ENCODE data around the gene GPR26.

The GPR26 gene

DNA sequence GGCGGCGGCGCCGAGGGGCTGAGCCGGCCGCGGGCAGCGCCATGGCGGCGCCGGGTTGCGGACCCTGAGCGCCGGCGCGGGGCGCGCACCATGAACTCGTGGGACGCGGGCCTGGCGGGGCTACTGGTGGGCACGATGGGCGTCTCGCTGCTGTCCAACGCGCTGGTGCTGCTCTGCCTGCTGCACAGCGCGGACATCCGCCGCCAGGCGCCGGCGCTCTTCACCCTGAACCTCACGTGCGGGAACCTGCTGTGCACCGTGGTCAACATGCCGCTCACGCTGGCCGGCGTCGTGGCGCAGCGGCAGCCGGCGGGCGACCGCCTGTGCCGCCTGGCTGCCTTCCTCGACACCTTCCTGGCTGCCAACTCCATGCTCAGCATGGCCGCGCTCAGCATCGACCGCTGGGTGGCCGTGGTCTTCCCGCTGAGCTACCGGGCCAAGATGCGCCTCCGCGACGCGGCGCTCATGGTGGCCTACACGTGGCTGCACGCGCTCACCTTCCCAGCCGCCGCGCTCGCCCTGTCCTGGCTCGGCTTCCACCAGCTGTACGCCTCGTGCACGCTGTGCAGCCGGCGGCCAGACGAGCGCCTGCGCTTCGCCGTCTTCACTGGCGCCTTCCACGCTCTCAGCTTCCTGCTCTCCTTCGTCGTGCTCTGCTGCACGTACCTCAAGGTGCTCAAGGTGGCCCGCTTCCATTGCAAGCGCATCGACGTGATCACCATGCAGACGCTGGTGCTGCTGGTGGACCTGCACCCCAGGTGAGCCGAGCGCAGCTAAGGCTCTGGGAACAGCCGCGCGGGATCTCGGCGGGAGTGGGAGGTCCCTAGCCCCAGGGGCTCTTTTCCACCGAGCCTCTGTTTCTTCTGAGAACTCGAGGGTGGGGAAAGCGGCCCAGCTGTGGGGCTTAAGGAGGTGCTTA lies at the start of gene GPR26:
GPR26 (plus strand) TSS at position 38 of the 919 bp plus-strand sequence; CDS start at position 91, 53 bp downstream.
- peak; percentile 68 for DNase-seq

DNA sequence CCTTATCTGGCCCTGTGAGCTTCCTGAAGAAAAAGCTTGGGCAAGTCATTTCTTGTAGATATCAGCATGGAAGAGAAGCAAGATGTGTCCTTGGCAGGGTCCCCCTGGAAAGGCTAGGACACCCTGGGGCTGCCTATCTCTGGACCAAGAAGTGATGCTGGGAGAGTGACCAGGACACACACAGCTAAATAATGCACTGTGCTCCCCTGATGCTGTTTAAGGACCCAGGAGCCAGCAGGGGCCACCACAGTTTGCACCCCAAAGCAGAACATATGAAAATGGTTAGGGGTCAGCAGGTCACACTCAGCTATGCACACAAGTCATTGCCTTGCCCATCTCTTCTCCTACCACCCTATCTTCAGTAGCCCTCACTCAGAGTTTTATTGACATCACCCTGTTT lies 47.9 kb upstream of the GPR26 start:
- DNase-seq, result no peak

GRCh38 chr10:123619067-123619855 lies 46.9 kb upstream of the GPR26 start:
- no peak for DNase-seq

DNA sequence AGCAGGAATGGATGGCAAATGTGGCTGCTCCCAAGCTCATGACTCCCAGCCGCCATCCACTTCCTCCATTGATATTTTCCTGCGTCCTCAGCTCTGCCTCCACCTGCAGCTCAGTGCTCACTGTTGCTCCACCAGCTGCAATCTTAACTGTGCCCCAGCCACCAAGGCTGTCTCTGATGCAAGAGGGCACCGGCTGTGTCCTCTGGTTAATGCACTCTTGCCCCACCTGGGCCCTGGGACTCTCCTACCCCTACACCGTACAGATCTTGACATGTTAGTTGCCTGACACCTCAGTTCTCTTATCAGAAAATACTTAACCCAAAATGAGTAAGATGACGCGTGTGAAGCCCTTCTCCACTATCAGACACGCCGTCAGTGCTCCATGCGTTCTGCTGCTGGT lies 45.5 kb upstream of the GPR26 start:
- DNase-seq, result no peak

- DNase-seq, result no peak
These were observed 44.7 kb upstream of the GPR26 start for GRCh38 chr10:123621492-123621891.

DNA sequence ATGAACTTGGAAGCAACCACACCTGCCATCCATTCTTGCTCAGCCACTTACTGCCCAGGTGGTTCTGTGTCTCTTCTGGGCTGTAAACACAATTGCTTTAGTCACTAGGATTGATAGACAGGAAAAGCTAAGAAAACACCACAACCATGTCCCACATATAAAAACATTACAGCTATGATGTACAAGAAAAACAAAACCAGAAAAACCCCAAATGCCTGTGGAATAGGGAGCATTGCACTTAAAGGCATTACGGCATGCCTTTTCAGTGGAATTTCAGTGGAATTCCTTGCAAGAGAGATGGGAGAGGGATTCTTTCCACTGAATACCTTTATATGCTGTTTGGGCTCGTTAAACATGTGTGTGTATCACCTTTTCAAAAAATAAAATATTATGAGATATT lies 44.2 kb upstream of the GPR26 start:
- DNase-seq, result no peak

DNA sequence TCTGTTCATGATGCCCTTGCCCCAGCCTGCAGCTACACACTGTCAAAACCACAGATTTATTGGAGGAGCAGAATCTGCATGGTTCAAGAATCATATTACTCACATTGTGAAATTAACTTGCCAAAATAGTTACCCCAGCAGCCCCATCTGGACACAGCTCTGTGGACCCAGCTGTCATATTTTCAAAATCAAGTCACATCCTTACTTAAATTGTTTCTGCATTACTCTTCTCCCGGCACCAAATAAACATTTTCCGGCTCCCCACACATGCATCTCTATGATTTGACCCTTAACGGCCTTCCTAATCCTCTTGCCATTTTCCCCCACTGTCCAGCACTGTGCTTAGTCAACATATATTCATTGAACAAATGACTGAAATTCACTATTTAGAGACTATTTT lies 43.8 kb upstream of the GPR26 start:
- DNase-seq, result no peak

DNA sequence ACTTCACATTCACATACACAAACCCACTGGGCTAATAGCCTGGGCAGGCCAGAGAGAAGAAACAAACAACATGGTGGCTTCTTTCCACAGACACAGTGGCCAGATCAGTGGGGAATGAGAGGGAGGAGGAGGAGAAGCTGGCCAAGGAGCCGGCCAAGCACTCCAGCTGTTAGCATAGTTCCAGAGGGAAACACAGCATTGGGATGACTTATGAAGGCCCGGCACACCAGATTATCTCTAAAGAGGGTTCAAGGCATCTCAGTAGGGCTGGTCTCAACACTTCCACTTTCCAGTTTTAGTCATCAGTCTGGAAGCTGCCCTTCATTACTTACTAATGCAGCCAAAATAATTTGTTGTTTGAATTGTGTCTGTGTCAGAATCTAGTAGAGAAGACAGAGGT lies 42.1 kb upstream of the GPR26 start:
- DNase-seq, result no peak

DNA sequence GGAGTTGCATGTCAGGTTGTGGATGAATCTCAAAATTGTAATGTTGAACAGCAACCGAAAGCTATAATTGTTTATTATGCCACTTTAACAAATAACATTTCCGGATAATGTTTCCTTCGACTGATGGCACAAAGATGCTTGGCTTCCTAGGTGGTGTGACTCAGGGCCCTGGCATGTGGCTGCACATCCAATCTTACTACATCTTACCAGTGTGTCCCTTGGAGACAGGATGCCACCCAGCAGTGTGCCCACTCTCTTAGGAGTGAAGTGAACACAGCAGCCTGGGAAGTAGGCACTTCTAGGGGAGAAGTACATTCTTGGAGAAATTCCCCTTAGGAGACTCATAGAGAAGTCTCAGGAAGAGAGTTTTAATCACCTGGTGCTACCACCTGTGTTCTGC lies 33.0 kb upstream of the GPR26 start:
- no peak for DNase-seq

GRCh38 chr10:123633636-123634035 lies 32.5 kb upstream of the GPR26 start:
- DNase-seq, result no peak

GRCh38 chr10:123634221-123634620 lies 31.9 kb upstream of the GPR26 start:
- no peak for DNase-seq

DNA sequence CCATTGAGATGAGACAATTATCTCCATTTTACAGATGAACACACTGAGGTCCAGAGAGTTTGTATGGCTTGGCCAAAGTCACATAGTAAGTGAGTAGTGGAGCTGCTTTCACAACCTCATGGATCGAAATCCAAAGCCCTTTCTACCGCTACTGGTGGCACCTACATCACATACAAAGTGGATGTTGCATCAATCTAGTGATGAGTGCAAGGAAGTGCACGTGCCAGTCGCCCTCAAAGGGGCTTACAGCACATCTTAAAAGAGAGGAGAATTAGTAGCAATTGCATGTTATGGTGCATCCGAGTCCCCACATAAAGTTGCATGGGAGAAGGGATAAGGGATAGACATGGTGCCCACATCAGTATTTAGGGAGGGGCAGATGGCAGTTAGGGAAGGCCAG lies 31.0 kb upstream of the GPR26 start:
- DNase-seq, result no peak

- no peak for DNase-seq
These were observed 30.4 kb upstream of the GPR26 start for GRCh38 chr10:123635745-123636144.

DNA sequence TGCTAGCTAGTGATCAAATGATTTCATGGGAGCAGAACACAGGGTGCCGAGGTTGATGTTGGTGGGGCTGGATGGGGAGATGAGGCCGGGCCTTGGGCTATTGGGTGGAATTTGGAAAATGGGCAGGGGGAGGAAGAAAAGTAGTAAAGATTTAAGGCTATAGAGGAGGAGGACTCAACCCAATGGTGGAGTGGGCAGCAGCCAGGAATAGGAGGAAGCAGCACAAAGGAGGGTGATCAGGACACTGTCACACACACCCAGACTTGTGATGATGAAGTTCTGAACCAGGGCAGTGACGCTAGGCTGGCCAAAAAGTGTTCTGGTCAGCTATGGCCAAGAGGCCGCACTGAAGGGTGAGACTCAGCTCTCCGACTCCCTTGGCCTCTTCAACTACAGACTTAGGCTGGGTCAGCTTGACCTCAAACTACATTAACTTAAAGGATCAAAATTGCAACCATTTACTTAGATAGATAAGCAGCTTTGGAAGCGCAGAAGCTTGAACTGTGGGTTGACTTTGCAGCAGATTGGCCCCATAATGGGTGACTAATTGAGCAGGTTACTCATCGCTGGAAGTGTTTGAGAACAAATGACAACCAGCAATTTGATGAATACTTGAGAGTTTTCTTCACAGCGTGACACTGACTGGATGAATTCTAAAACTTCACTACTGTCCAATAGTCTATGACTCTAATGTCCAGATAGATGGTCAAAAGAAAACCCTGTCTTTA lies 29.4 kb upstream of the GPR26 start:
- DNase-seq, result no peak

GRCh38 chr10:123637326-123637880 lies 28.8 kb upstream of the GPR26 start:
- DNase-seq, result no peak

DNA sequence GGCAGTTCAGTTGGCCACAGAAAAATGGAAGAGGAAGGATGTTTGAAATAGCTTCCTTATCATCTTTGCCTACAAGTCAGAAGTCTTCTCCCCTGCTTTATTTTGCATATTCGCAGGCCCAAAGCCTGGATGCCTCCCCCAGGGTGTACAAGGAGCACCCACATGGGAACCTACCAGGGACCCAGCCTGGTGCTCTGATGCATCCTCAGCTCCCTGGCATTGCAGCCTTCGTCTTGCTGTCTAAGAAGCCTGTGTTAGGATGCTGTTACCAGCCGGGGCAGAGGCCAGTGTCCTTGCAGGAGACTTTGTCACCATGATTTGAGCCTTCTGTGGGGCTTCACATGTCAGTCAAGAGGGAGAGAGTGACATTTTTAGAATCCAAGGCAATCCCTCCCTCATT lies 27.0 kb upstream of the GPR26 start:
- DNase-seq, result no peak

DNA sequence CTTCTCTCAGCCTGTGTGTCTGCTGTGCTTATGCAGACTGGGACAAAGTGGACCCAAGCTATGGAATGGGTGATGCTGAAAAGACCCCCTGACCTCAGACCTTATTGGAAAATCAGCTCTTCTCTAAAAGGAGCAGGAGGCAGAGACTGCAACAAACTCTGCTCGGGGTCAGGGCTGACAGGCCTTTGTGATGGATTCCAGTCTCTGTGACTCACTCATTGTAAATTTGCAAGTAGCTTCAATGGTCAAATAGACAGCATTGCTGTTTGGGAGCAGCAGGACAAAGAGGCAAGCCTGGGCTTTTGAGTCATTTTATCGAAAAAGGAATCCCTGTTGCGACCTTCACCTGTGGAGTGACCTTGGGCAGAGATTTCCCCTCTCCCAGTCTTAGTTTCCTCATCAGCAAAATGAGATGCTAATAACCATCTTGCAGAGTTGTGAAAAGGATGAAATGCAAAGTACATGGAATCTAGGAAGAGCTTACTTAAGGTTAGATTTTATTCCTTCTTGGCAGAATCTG lies 26.1 kb upstream of the GPR26 start:
- no peak for DNase-seq

DNA sequence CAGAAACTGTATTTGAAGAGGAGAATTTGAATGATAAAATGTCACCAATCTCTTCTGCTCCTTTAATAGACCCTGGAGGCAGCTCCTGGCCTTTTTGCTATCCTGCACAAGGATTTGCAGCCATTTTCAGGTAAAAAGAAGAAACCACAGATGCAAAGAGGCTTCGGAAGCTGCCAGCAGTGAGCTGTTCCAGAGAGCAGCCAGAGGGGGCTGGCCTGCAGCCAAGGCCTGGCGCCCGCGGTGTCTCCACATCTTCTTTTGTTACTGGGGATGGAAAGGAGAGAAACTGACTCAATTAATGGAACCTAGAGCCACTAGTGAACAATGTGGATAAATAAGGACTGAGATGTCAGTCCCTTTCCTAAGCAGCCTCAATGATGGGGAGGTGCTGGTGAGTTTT lies 23.9 kb upstream of the GPR26 start:
- DNase-seq, result no peak

GRCh38 chr10:123642697-123643096 lies 23.5 kb upstream of the GPR26 start:
- DNase-seq, result no peak

- DNase-seq, result no peak
These were observed 22.8 kb upstream of the GPR26 start for GRCh38 chr10:123643315-123643714.

GRCh38 chr10:123645016-123645415 lies 21.1 kb upstream of the GPR26 start:
- DNase-seq, result no peak

DNA sequence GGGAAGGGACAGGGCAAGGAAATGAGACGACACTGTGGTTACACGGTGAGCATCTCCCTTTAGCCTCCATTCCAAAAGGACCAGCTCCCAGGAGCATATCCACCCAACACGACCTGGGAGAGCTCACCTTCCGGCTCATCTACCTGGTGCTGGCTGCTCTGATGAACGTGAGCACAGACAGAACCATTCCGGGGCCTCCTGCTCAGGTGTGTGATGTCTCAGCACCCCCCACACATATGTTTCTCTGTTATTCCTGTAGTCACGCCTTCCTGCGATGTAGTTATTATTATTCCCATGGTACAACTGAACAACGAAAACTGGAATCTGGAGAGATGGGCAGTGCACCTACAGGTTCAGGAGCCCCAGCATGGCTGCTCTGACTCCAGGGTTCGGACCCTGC lies 20.5 kb upstream of the GPR26 start:
- no peak for DNase-seq

DNA sequence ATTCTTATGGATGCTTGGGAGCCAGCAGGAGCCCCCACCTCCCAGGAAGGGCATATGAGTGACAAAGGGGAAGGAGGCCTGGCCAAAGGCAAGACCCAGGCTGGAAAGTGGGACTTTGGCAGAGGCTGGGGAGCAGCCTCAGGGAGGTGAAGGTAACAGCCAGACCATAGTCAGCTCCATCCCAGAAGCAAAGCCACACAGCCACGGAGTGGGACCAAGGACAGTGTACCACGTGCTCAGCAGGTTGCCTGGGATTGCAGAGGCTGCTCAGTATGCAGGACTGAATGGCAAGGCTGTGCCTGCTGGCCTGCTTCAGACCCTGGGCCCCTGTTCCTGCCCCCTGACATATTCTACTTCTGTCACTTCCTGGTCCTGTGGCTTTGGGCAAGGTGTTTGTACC lies 17.6 kb upstream of the GPR26 start:
- DNase-seq, result no peak

Measured in retina (tissue), 1 donor.